SU-DHL-6 (cell line): ENCODE data around the gene SH3TC2.

Experiments
- H2AFZ ChIP-seq: fragments of 200-600 bp; sonication (generic); 2 replicates; pipeline ENCODE4 v1.6.1; 2014; ENCODE audit warnings: low read depth, mild to moderate bottlenecking, moderate library complexity, mixed read lengths, antibody characterized with exemption, low read length; ENCODE audit not compliant: severe bottlenecking
- H3F3A ChIP-seq: fragments of 200-600 bp; shearing (Covaris generic); 2 replicates; pipeline ENCODE4 v1.6.0; 2016; ENCODE audit warnings: antibody characterized with exemption, mild to moderate bottlenecking; ENCODE audit not compliant: insufficient read depth
- H3K27ac ChIP-seq: fragments of 200-600 bp; sonication (generic); 2 replicates; pipeline ENCODE4 v1.5.1; 2016; ENCODE audit warnings: low read depth, mild to moderate bottlenecking, low read length, moderate library complexity, mixed read lengths
- H3K27me3 ChIP-seq: fragments of 200-600 bp; sonication (generic), shearing (Covaris generic); 2 replicates; pipeline ENCODE4 v1.6.0; 2014; ENCODE audit warnings: mild to moderate bottlenecking, low read length
- H3K36me3 ChIP-seq: fragments of 200-600 bp; sonication (generic); 2 replicates; pipeline ENCODE4 v1.6.1; 2014; ENCODE audit warnings: mild to moderate bottlenecking, low read length, mixed read lengths
- H3K4me2 ChIP-seq: fragments of 300-600, 200-600 bp; shearing (Covaris generic), sonication (generic); 2 replicates; pipeline ENCODE4 v1.6.0; 2014; ENCODE audit warnings: low read length, low read depth, mild to moderate bottlenecking; ENCODE audit not compliant: poor library complexity, severe bottlenecking
- H3K4me3 ChIP-seq: fragments of 200-600 bp; sonication (generic); 2 replicates; pipeline ENCODE4 v1.5.1; 2014; ENCODE audit warnings: antibody characterized with exemption, low read length, mild to moderate bottlenecking, mixed read lengths; ENCODE audit not compliant: insufficient read depth, poor library complexity, severe bottlenecking
- H3K79me2 ChIP-seq: fragments of 200-600 bp; sonication (generic); 2 replicates; pipeline ENCODE4 v1.6.1; 2014; ENCODE audit warnings: mild to moderate bottlenecking, low read length, moderate library complexity; ENCODE audit not compliant: insufficient read depth
- H3K9ac ChIP-seq: fragments of 200-600 bp; sonication (generic); 2 replicates; pipeline ENCODE4 v1.7.0; 2014; ENCODE audit warnings: mild to moderate bottlenecking, low read length
- H3K9me2 ChIP-seq: fragments of 200-600 bp; sonication (generic); replicated peaks from 2 replicates; pipeline ENCODE4 v1.6.1; 2014; ENCODE audit warnings: low read length; ENCODE audit not compliant: insufficient read depth
- H3K9me3 ChIP-seq: fragments of 200-600 bp; sonication (generic); 2 replicates; pipeline ENCODE4 v1.6.1; 2014; ENCODE audit warnings: low read length, mixed read lengths; ENCODE audit not compliant: insufficient read depth
- H4K20me1 ChIP-seq: fragments of 200-600 bp; sonication (generic); 2 replicates; pipeline ENCODE4 v1.6.1; 2014; ENCODE audit warnings: low read depth, mild to moderate bottlenecking, antibody characterized with exemption, low read length, moderate library complexity, mixed read lengths
- EZH2phosphoT487 ChIP-seq: fragments of 200-600 bp; sonication (generic), shearing (Covaris generic); conservative IDR thresholded peaks from 2 replicates; pipeline ENCODE4 v1.6.1; 2018; ENCODE audit warnings: mild to moderate bottlenecking, antibody characterized with exemption, low read length, moderate library complexity, mixed read lengths
- TF ChIP-seq, protein P1 (sequence below): fragments of 200-600 bp; sonication (generic); IDR thresholded peaks from one replicate; pipeline ENCODE4 v1.5.1; 2017; ENCODE audit warnings: antibody characterized with exemption, mild to moderate bottlenecking, low read length, moderate library complexity; ENCODE audit not compliant: insufficient read depth, poor library complexity, severe bottlenecking

Gene SH3TC2

DNA sequence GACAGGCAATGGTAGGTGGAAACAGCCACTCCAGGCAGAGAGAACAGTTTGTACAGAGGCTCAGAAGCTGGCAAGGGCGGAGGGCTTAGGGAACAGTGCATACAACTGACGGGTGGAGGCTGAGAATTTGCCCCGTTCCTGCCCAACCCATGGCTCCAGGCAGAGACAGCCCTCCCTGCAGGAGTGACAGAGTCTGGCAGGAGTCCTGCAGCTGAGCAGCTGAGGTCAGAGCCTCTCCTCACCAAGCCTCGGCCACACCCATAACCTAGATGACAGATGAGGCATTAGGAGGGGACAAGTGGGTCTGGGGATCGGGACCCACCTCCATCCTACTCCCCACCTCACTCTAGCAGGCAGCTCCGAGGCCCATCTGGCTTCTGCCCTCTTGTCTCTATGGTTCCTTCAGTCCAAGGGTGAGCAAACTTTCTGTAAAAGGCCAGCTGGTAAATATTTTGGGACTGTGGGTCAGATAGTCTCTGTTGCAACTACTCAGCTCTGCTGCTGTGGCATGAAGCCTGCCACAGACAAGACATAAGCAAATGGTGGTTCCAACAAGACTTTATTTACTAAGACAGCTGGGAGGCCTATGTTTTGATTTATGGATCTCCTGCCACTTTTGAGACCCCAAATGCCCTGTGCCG is 83.7 kb downstream of the SH3TC2 start:
- Histone ChIP-seq H3K36me3 (no peaks in the 10 kb centered on the region), H3K9me3 (no peaks in the 10 kb centered on the region), H4K20me1 (no peaks in the 10 kb centered on the region), H3K4me3 (no peak overlapping the region), H3K27me3 (no peaks in the 10 kb centered on the region), H3K79me2 (no peaks in the 10 kb centered on the region), H3K9ac (no peak overlapping the region), H3K9me2 (no peaks in the 10 kb centered on the region), H3F3A (no peaks in the 10 kb centered on the region), H3K4me2 (no peak overlapping the region), H2AFZ (no peak overlapping the region), H3K27ac (no peak overlapping the region)
- TF ChIP-seq EZH2phosphoT487: no peak
- TF ChIP-seq, protein P1, sequence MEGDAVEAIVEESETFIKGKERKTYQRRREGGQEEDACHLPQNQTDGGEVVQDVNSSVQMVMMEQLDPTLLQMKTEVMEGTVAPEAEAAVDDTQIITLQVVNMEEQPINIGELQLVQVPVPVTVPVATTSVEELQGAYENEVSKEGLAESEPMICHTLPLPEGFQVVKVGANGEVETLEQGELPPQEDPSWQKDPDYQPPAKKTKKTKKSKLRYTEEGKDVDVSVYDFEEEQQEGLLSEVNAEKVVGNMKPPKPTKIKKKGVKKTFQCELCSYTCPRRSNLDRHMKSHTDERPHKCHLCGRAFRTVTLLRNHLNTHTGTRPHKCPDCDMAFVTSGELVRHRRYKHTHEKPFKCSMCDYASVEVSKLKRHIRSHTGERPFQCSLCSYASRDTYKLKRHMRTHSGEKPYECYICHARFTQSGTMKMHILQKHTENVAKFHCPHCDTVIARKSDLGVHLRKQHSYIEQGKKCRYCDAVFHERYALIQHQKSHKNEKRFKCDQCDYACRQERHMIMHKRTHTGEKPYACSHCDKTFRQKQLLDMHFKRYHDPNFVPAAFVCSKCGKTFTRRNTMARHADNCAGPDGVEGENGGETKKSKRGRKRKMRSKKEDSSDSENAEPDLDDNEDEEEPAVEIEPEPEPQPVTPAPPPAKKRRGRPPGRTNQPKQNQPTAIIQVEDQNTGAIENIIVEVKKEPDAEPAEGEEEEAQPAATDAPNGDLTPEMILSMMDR: no peak

DNA sequence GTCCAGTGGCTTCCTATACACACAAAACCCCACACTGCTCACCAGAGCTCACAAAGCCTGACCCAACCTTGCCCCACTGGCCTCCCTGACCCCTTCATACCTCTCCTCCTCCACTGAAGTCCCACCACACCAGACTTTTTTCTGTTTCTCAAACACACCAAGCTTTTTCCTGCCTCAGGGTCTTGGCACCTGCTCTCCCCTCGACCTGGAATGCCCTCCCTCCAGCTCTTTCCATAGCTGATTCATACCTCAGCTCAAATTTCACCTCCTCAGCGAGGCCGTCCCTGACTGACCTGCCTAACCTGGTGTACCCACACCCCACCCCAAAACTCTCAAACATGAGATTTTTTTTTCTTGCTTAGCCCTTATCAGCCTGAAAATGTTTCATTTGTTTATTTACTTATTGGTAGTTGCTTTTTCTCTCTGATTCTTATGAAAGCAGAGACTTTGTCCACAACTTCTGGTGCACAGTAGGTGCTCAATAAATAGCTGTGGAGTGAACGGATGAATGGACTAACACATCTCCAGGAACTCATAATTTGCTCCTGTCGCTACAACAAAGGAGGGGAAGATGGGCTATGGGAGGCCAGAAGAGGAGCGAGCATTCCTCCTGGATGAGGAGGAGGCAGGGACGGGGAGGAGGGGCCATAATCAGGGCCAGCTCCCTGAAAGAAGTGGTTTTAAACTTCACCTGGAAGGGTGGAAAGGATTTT is 84.3 kb downstream of the SH3TC2 start:
- Histone ChIP-seq H3K4me2 (no peak overlapping the region), H3K9ac (no peak overlapping the region)
- TF ChIP-seq, protein P1: no peak
- no peak for TF ChIP-seq EZH2phosphoT487

DNA sequence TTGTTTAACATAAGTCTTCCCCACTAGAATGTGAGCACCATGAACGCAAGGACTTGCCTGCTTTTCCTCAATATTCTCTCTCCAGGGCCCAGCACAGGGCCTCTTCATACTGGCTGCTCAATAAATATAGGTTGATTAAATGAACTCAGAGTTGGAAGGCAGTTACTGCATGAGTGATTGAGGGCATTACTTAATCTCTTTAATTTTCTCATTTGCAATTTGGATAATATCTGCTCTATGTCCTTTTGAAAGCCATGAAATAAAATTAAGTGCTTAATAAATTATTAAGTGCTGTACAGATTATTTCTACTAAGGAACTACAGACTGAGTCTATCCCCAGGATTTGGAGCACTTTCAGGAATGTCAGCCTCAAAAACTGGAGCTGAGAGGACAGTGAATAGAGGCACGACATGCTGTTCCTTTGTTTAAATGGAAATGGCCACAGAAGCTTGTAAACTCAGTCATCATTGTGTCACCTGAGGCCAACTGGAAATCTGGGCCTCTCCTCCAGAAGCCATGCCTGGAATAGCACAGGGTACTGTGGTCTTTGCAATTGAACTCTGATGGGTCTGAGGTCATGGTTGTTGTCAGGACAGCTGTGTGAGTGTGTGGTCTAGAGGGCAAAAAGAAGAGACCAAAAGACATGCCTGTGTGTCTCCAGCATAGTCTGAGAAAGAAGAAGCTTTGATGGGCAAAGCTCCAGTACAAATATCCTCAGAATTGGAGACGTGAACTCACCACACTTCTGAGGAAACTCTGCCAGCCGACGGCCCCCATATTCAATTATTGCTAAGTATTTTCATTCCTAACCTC is 86.1 kb downstream of the SH3TC2 start:
- no peaks in the 10 kb centered on the region for H3K9me2 ChIP-seq
- no peak overlapping the region for H3K4me2 ChIP-seq
- no peaks in the 10 kb centered on the region for H3K36me3 ChIP-seq
- H3K4me3 ChIP-seq: no peak overlapping the region
- H3K27me3 ChIP-seq: no peaks in the 10 kb centered on the region
- H4K20me1 ChIP-seq: no peaks in the 10 kb centered on the region
- TF ChIP-seq, protein P1: no peak
- no peak for TF ChIP-seq EZH2phosphoT487
- no peaks in the 10 kb centered on the region for H3K9me3 ChIP-seq
- H2AFZ ChIP-seq: no peak overlapping the region
- no peak overlapping the region for H3K9ac ChIP-seq
- no peaks in the 10 kb centered on the region for H3K79me2 ChIP-seq
- H3K27ac ChIP-seq: no peak overlapping the region
- no peaks in the 10 kb centered on the region for H3F3A ChIP-seq

More for the DNA sequence above, 84.3 kb downstream of the SH3TC2 start:
- Histone ChIP-seq H3K9me2 (no peaks in the 10 kb centered on the region), H3K4me3 (no peak overlapping the region), H3K27me3 (no peaks in the 10 kb centered on the region), H3K79me2 (no peaks in the 10 kb centered on the region), H2AFZ (no peak overlapping the region), H3K27ac (no peak overlapping the region), H4K20me1 (no peaks in the 10 kb centered on the region), H3F3A (no peaks in the 10 kb centered on the region), H3K36me3 (no peaks in the 10 kb centered on the region), H3K9me3 (no peaks in the 10 kb centered on the region)
